GM10266 (cell line): ENCODE data around the gene VPS54.

Experiments
- DNase-seq: peaks from one replicate; pipeline ENCODE4 v3.0.0; 2012; ENCODE audit errors: extremely low spot score
- CTCF ChIP-seq: IDR thresholded peaks from 2 replicates; pipeline ENCODE4 v1.5.1; 2012; ENCODE audit warnings: mild to moderate bottlenecking, low read depth; ENCODE audit not compliant: control insufficient read depth, insufficient read depth; ENCODE audit errors: missing control alignments

Gene VPS54

GRCh38 chr2:63914311-63914710 is 104.9 kb downstream of the VPS54 start:
- DNase-seq, result no peak
- no peak for TF ChIP-seq CTCF

- no peak for DNase-seq
- no peak for TF ChIP-seq CTCF
Observed at GRCh38 chr2:63903003-63903402, 116.2 kb downstream of the VPS54 start.

GRCh38 chr2:63902149-63902548 is 117.1 kb downstream of the VPS54 start:
- no peak for DNase-seq
- no peak for TF ChIP-seq CTCF

- DNase-seq, result no peak
- TF ChIP-seq CTCF, result no peak
Observed at GRCh38 chr2:63899639-63900038, 119.6 kb downstream of the VPS54 start.

GRCh38 chr2:63898839-63899238 is 120.4 kb downstream of the VPS54 start:
- no peak for DNase-seq
- TF ChIP-seq CTCF, result no peak

GRCh38 chr2:63894167-63894566 is 125.1 kb downstream of the VPS54 start:
- DNase-seq, result no peak
- TF ChIP-seq CTCF, result no peak

- DNase-seq, result no peak
- no peak for TF ChIP-seq CTCF
Observed at GRCh38 chr2:63893163-63893562, 126.1 kb downstream of the VPS54 start.
